GM12878 (cell line): Measurements from ENCODE around the gene KCNIP3. TPM values are rescaled to one million over a fixed set of nuclear protein-coding genes. Genes with fewer than 3 reads are reported as not detected.

Experiments
- ATAC-seq: fragments of 200-7000 bp; cut with Tn5 transposase; 3 replicates; pipeline ENCODE4 v1.9.1; 2020; ENCODE audit warnings: mild to moderate bottlenecking, moderate library complexity
- BruUV-seq: library from RNA; stranded (reverse); fragments of 400-500 nt; replicated peaks from 2 replicates; lab custom pipeline; 2021; lab: Mats Ljungman, UMichigan
- CTCF ChIA-PET: fragments of 300-600 bp; sonication (Branson Sonifier 250); formaldehyde crosslinking; extraction: SDS; loops from one replicate; lab custom pipeline; 2021; ENCODE audit warnings: inconsistent platforms; lab: Yijun Ruan, JAX
- POLR2A ChIA-PET: fragments of 350-600 bp; formaldehyde crosslinking; extraction: SDS; loops from one replicate; lab custom pipeline; 2021; ENCODE audit warnings: inconsistent platforms; lab: Charles Lee
- RAD21 ChIA-PET: fragments of 300-600 bp; sonication (Branson Sonifier 250); formaldehyde crosslinking; loops from one replicate; lab custom pipeline; 2023; ENCODE audit warnings: antibody characterized with exemption; ENCODE audit not compliant: unreplicated experiment; lab: Charles Lee
- SMC1A ChIA-PET: fragments of 300-600 bp; sonication (Branson Sonifier 250); formaldehyde crosslinking; loops from one replicate; lab custom pipeline; 2023; ENCODE audit not compliant: unreplicated experiment, uncharacterized antibody; lab: Charles Lee
- DNase-seq: peaks from one replicate; pipeline ENCODE4 v3.0.0-alpha.2; 2011; ENCODE audit warnings: low read depth, low spot score
- FAIRE-seq: peaks from 3 replicates; lab custom pipeline; 2011; peaks lifted over from hg19 to GRCh38; lab: Jason Lieb, UNC
- H2AFZ ChIP-seq: 2 replicates; pipeline ENCODE4 v1.6.0; 2011; ENCODE audit warnings: low read depth, low read length, control low read depth; ENCODE audit not compliant: control insufficient read depth
- H3K27ac ChIP-seq: 2 replicates; pipeline ENCODE4 v1.5.1; 2011; ENCODE audit warnings: control low read depth; ENCODE audit not compliant: control insufficient read depth, insufficient read depth
- H3K27me3 ChIP-seq, 2 experiments: replicated peaks in 1 of 2; 2 replicates each; pipeline versions ENCODE4 v1.6.0 to v1.6.1; 2011; ENCODE audit warnings: low read length in 1 of 2; ENCODE audit not compliant: control insufficient read depth in 2 of 2, insufficient read depth in 2 of 2
- H3K36me3 ChIP-seq, 2 experiments: 2 replicates each; pipeline ENCODE4 v1.5.1; 2011; ENCODE audit warnings: low read length in 1 of 2; ENCODE audit not compliant: control insufficient read depth in 2 of 2, insufficient read depth in 2 of 2
- H3K4me1 ChIP-seq: 2 replicates; pipeline ENCODE4 v1.6.1; 2011; ENCODE audit warnings: mild to moderate bottlenecking, low read length, moderate library complexity, mixed read lengths; ENCODE audit not compliant: control insufficient read depth, insufficient read depth
- H3K4me2 ChIP-seq: 2 replicates; pipeline ENCODE4 v1.6.0; 2011; ENCODE audit warnings: control low read depth; ENCODE audit not compliant: control insufficient read depth, insufficient read depth
- H3K4me3 ChIP-seq: fragments of 200-600 bp; sonication (generic); 2 replicates; pipeline ENCODE4 v1.5.1; 2016
- H3K79me2 ChIP-seq: 2 replicates; pipeline ENCODE4 v1.6.0; 2011; ENCODE audit warnings: low read length; ENCODE audit not compliant: control insufficient read depth, insufficient read depth
- H3K9ac ChIP-seq: 2 replicates; pipeline ENCODE4 v1.8.0; 2011; ENCODE audit warnings: low read length, control low read depth, mixed read lengths; ENCODE audit not compliant: control insufficient read depth, insufficient read depth
- H3K9me3 ChIP-seq: replicated peaks from 3 replicates; pipeline ENCODE4 v1.5.1; 2011; ENCODE audit warnings: mild to moderate bottlenecking, low read length; ENCODE audit not compliant: control insufficient read depth, insufficient read depth
- H4K20me1 ChIP-seq: 2 replicates; pipeline ENCODE4 v1.6.0; 2011; ENCODE audit not compliant: control insufficient read depth, insufficient read depth
- CHD4 ChIP-seq: fragments of 200-600 bp; sonication (generic); IDR thresholded peaks from 2 replicates; pipeline ENCODE4 v1.6.1; 2016; ENCODE audit warnings: mild to moderate bottlenecking
- EGR1 ChIP-seq, 2 experiments: IDR thresholded peaks; 1 replicate in 1 of 2; 2 replicates in 1 of 2; pipeline ENCODE4 v1.6.1; 2011 to 2012; ENCODE audit warnings: low read depth in 2 of 2, low read length in 2 of 2, borderline replicate concordance in 1 of 2, mild to moderate bottlenecking in 1 of 2, moderate library complexity in 1 of 2
- IKZF1 ChIP-seq: fragments of 450-650 bp; conservative IDR thresholded peaks from 2 replicates; pipeline ENCODE4 v1.6.1; 2017; ENCODE audit warnings: antibody characterized with exemption, mild to moderate bottlenecking
- MTA2 ChIP-seq: fragments of 450-650 bp; IDR thresholded peaks from 2 replicates; pipeline ENCODE4 v1.6.1; 2016; ENCODE audit warnings: low read depth, mild to moderate bottlenecking, moderate library complexity
- NFIC ChIP-seq: IDR thresholded peaks from 2 replicates; pipeline ENCODE4 v1.6.1; 2012; ENCODE audit warnings: low read depth, mild to moderate bottlenecking, inconsistent platforms, low read length, moderate library complexity
- NFYA ChIP-seq: IDR thresholded peaks from 2 replicates; pipeline ENCODE4 v1.6.1; 2011; ENCODE audit warnings: low read depth, mild to moderate bottlenecking, low read length, improper control_type of control experiment, borderline replicate concordance
- NKRF ChIP-seq: fragments of 450-650 bp; conservative IDR thresholded peaks from 2 replicates; pipeline ENCODE4 v1.6.1; 2017; ENCODE audit warnings: mild to moderate bottlenecking, moderate library complexity
- RBBP5 ChIP-seq: fragments of 200-600 bp; sonication (generic); conservative IDR thresholded peaks from 2 replicates; pipeline ENCODE4 v1.6.1; 2016
- RFX5 ChIP-seq: IDR thresholded peaks from 2 replicates; pipeline ENCODE4 v1.6.1; 2011; ENCODE audit warnings: low read depth, low read length, improper control_type of control experiment
- SREBF2 ChIP-seq: IDR thresholded peaks from 2 replicates; pipeline ENCODE4 v1.6.1; 2012; ENCODE audit warnings: mild to moderate bottlenecking, low read length
- TARDBP ChIP-seq: IDR thresholded peaks from 2 replicates; pipeline ENCODE4 v1.6.1; 2016; ENCODE audit warnings: borderline replicate concordance
- ZBTB40 ChIP-seq: fragments of 450-650 bp; IDR thresholded peaks from 2 replicates; pipeline ENCODE4 v1.6.1; 2016; ENCODE audit warnings: mild to moderate bottlenecking, moderate library complexity, borderline replicate concordance
- WGBS: methylation state at CpG from one replicate; pipeline ENCODE4 v1.1.6; 2016; ENCODE audit warnings: low lambda C conversion rate; ENCODE audit not compliant: insufficient replicate concordance, insufficient coverage; ENCODE audit errors: missing lambda C conversion rate; 5-methylcytosine and 5-hydroxymethylcytosine counted together
- in situ Hi-C: fragments of 300-500 bp; cut with MboI; formaldehyde crosslinking; loops from 9 replicates; pipeline ENCODE4 v1.14.3; 2018; ENCODE audit warnings: mixed read lengths
- intact Hi-C: fragments of 100-400 bp; cut with micrococcal nuclease; formaldehyde crosslinking; loops from one replicate; pipeline ENCODE4 v1.14.2; 2022; ENCODE audit not compliant: unreplicated experiment
- polyA plus RNA-seq, 11 experiments: library from polyadenylated mRNA; depleted of rRNA in 4 of 11; unstranded in 6 of 11; stranded (reverse) in 5 of 11; fragments of >200 nt; fragmentation: Nextera tagmentation in 4 of 11; fragmentation: Illumina TruSeq in 1 of 11; extraction: Ambion mirVana in 4 of 11; extraction: Trizol in 1 of 11; gene quantifications; 1 replicate in 1 of 11; 2 replicates in 10 of 11; pipeline versions ENCODE4 v1.2.1 to v1.2.3, GENCODE V29; 2011 to 2016; ENCODE audit warnings: inconsistent platforms in 2 of 11, missing spikeins in 2 of 11, low read depth in 1 of 11
- total RNA-seq, 4 experiments: library from RNA; depleted of rRNA in 3 of 4; stranded (reverse); fragments of >200 nt in 3 of 4; fragmentation: Illumina TruSeq in 1 of 4; extraction: Trizol in 1 of 4; gene quantifications; 2 replicates each; pipeline versions ENCODE4 v1.2.1 to v1.2.3, GENCODE V29; 2013 to 2021
- TF ChIP-seq, protein P1 (sequence below): IDR thresholded peaks from 2 replicates; pipeline ENCODE4 v1.6.1; 2012; ENCODE audit warnings: mild to moderate bottlenecking, low read depth, low read length

KCNIP3 gene
- total and polyA plus RNA-seq, 10 of the 15 experiments (the other 5 are each of a cell fraction or from before 2014, with no cell fraction given) = not detected

- Histone ChIP-seq H2AFZ (no peak overlapping the region), H3K27ac (no peak overlapping the region), H3K4me3 (no peak overlapping the region), H3K9ac (no peak overlapping the region), H3K4me1 (no peaks in the 10 kb centered on the region), H4K20me1 (no peaks in the 10 kb centered on the region), H3K4me2 (no peak overlapping the region), H3K79me2 (no peaks in the 10 kb centered on the region), H3K9me3 (no peaks in the 10 kb centered on the region), H3K27me3 (peaks cover 0 to under 1% of the 10 kb centered on the region in 2 experiments; a peak in 1 of 4 replicates), H3K36me3 (no peaks in the 10 kb centered on the region)
- ATAC-seq (no peak), FAIRE-seq (no peak), DNase-seq (no peak)
- CTCF ChIA-PET = no interaction called here
- intact Hi-C loops = no loop called here
- RAD21 ChIA-PET = no interaction called here
- WGBS = 51% methylated on average over 6 of the region's 6 CpGs
- POLR2A ChIA-PET = no interaction called here
- in situ Hi-C loops = no loop called here
- TF ChIP-seq ZBTB40 (no peak), SREBF2 (no peak), NFYA (no peak), RFX5 (no peak), EGR1 (IDR thresholded peaks at IDR 0.05; ENCODE audit: borderline replicate concordance in 1 of 2, low read depth in 2 of 2, low read length in 2 of 2) (no peak), MTA2 (no peak), IKZF1 (no peak), RBBP5 (no peak), CHD4 (no peak), NKRF (no peak), TARDBP (no peak), NFIC (no peak)
- TF ChIP-seq, protein P1, sequence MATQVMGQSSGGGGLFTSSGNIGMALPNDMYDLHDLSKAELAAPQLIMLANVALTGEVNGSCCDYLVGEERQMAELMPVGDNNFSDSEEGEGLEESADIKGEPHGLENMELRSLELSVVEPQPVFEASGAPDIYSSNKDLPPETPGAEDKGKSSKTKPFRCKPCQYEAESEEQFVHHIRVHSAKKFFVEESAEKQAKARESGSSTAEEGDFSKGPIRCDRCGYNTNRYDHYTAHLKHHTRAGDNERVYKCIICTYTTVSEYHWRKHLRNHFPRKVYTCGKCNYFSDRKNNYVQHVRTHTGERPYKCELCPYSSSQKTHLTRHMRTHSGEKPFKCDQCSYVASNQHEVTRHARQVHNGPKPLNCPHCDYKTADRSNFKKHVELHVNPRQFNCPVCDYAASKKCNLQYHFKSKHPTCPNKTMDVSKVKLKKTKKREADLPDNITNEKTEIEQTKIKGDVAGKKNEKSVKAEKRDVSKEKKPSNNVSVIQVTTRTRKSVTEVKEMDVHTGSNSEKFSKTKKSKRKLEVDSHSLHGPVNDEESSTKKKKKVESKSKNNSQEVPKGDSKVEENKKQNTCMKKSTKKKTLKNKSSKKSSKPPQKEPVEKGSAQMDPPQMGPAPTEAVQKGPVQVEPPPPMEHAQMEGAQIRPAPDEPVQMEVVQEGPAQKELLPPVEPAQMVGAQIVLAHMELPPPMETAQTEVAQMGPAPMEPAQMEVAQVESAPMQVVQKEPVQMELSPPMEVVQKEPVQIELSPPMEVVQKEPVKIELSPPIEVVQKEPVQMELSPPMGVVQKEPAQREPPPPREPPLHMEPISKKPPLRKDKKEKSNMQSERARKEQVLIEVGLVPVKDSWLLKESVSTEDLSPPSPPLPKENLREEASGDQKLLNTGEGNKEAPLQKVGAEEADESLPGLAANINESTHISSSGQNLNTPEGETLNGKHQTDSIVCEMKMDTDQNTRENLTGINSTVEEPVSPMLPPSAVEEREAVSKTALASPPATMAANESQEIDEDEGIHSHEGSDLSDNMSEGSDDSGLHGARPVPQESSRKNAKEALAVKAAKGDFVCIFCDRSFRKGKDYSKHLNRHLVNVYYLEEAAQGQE = no peak
- BruUV-seq = no TSS peak
- SMC1A ChIA-PET = no interaction called here
These were observed 76.9 kb downstream of the KCNIP3 start for GRCh38 chr2:95374029-95374428.
